Activated B cell treated with CpG ODN at 0.5 μM for 24 hours (primary cell): ENCODE measurements around the gene SRCIN1. TPM values are rescaled to one million over a fixed set of nuclear protein-coding genes. Genes with fewer than 3 reads are reported as not detected.
A peak's percentile ranks its signal among the peaks of the same experiment; 100 is the strongest.

ENCODE experiments used
- ATAC-seq: fragments of 200-7000 bp; cut with Tn5 transposase; one replicate; pipeline ENCODE4 v1.10.0; 2021; ENCODE audit warnings: low read depth, mild to moderate bottlenecking, moderate library complexity
- CTCF ChIA-PET: fragments of 350-600 bp; sonication (Branson Sonifier 250); formaldehyde crosslinking; loops from one replicate; lab custom pipeline; 2021; ENCODE audit warnings: antibody characterized with exemption; lab: Charles Lee
- POLR2A ChIA-PET: fragments of 350-600 bp; sonication (Branson Sonifier 250); formaldehyde crosslinking; loops from one replicate; lab custom pipeline; 2021; ENCODE audit warnings: antibody characterized with exemption; lab: Charles Lee
- DNase-seq: peaks from one replicate; pipeline ENCODE4 v3.0.0; 2022
- H3K27ac Mint-ChIP-seq: one replicate; pipeline ENCODE4 v1.8.0; 2020; ENCODE audit warnings: mixed read lengths
- H3K27me3 Mint-ChIP-seq: one replicate; pipeline ENCODE4 v1.8.0; 2021; ENCODE audit warnings: mixed read lengths
- H3K36me3 Mint-ChIP-seq: one replicate; pipeline ENCODE4 v1.8.0; 2021; ENCODE audit warnings: low read depth, mixed read lengths
- H3K4me1 Mint-ChIP-seq: one replicate; pipeline ENCODE4 v1.8.0; 2021; ENCODE audit warnings: mixed read lengths
- H3K4me3 Mint-ChIP-seq: one replicate; pipeline ENCODE4 v1.8.0; 2020; ENCODE audit warnings: mild to moderate bottlenecking, mixed read lengths
- H3K9me3 Mint-ChIP-seq: one replicate; pipeline ENCODE4 v1.8.0; 2020; ENCODE audit warnings: mixed read lengths
- intact Hi-C: fragments of 100-400 bp; cut with micrococcal nuclease; formaldehyde crosslinking; loops from one replicate; pipeline ENCODE4 v1.15.1; 2024
- total RNA-seq: library from RNA; stranded (reverse); gene quantifications from 2 replicates; pipeline ENCODE4 v1.2.3, GENCODE V29; 2022
- TF ChIP-seq, protein P1 (sequence below): fragments of 200-600 bp; IDR thresholded peaks from one replicate; pipeline ENCODE4 v1.8.0; 2022; ENCODE audit warnings: antibody characterized with exemption, mild to moderate bottlenecking

SRCIN1 gene
- total RNA-seq, 1 donor from 2014 or later = 0.35 TPM

DNA sequence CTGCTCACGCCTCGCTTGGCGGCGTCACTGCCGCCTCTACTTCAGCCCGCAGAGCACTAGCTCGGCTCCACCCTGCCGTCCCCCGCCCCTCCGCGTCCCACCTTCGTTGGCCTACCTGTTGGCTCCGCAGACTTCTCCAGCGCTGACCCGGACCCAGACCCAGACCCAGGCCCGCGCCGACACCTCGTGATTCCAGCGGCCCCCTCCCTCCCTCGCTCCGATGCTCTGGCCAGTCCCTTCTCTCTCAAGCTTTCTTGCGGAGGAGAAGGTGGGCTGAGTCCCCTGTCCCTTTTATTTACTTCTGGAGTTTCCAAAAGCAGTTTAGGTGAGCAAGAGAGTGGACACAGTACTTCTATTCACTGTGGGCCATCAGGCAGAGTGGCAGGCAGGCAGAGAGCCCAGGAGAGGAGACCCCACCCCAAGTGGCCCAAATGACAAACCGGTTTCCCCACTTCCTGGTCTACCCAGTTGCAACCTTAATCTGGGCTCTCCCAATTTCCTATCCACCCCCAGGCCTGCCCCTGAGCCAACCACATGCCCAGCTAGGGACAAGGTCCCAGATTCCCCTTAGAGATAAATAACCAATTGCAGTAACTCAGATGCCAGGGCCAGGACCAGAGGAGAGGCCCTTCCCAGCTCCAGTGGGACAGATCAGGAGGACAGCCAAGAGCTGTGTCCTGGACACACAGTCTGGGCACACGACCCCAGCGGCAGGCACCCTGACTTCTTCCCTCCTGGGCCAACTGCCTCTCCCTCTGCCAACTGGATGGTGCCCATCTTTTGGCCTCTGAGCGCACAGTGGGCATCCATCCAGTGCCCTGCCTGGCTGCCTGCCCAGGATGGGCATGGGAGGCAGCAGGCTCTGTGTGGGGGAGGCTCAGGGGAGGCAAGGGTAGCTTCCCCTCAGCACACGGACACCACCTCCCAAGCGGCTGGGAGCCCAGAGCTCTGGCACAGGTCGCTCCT is 1.2 kb upstream of the SRCIN1 start:
- intact Hi-C loops = loop anchor here (1.0 kb wide), 1 partner anchor 49 kb away; no protein-coding TSS in a partner anchor
- no peak for ATAC-seq
- H3K27me3 Mint-ChIP-seq = peaks cover 59% of the 10 kb centered on the region
- DNase-seq = no peak
- H3K4me3 Mint-ChIP-seq = peak overlapping the region; percentile 66
- peaks cover 3% of the 10 kb centered on the region for H3K9me3 Mint-ChIP-seq
- CTCF ChIA-PET = interaction anchor here (2.2 kb wide), 1 partner anchor 61 kb away, joined by 5 read pairs; no protein-coding TSS in a partner anchor
- H3K27ac Mint-ChIP-seq = no peak overlapping the region
- TF ChIP-seq, protein P1, sequence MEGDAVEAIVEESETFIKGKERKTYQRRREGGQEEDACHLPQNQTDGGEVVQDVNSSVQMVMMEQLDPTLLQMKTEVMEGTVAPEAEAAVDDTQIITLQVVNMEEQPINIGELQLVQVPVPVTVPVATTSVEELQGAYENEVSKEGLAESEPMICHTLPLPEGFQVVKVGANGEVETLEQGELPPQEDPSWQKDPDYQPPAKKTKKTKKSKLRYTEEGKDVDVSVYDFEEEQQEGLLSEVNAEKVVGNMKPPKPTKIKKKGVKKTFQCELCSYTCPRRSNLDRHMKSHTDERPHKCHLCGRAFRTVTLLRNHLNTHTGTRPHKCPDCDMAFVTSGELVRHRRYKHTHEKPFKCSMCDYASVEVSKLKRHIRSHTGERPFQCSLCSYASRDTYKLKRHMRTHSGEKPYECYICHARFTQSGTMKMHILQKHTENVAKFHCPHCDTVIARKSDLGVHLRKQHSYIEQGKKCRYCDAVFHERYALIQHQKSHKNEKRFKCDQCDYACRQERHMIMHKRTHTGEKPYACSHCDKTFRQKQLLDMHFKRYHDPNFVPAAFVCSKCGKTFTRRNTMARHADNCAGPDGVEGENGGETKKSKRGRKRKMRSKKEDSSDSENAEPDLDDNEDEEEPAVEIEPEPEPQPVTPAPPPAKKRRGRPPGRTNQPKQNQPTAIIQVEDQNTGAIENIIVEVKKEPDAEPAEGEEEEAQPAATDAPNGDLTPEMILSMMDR = peak; percentile 20
- H3K36me3 Mint-ChIP-seq = no peaks in the 10 kb centered on the region
- H3K4me1 Mint-ChIP-seq = peaks cover 11% of the 10 kb centered on the region
- POLR2A ChIA-PET = no interaction called here

DNA sequence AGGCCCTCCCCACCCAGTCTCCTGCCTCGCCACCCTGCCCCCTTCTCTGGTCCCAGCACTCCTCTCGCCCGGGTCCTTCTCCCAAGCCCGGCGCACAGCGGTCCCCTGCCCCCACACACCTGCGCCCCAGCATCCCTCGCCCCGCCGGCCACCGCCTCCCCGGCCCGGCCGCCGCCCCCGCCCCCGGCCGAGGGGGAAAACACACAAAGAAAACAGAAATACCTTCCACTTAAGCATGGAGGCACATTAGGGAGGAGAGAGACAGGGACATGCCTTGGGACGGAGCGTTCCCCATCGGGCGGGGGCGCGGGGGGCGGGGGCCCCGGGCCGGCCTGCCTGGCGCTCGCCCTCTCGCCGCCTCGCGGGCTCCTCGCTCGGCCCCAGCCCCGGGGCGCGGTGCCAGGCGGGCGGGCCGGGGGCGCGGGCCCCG is 326 bp downstream of the SRCIN1 start:
- Mint-ChIP-seq H3K9me3 (no peaks in the 10 kb centered on the region), H3K27ac (no peak overlapping the region), H3K27me3 (peaks cover 61% of the 10 kb centered on the region), H3K4me1 (peaks cover 15% of the 10 kb centered on the region), H3K36me3 (no peaks in the 10 kb centered on the region), H3K4me3 (peak overlapping the region; percentile 64)
- TF ChIP-seq, protein P1 = no peak
- DNase-seq = no peak
- no peak for ATAC-seq
- POLR2A ChIA-PET = interaction anchor here (0.6 to 0.7 kb wide), 2 partner anchors 176 to 846 kb away, joined by 3 to 4 read pairs; partner anchors contain the start of gene MED1
- CTCF ChIA-PET = interaction anchor here (0.9 kb wide), 1 partner anchor 48 kb away, joined by 3 read pairs; no protein-coding TSS in a partner anchor
- intact Hi-C loops = no loop called here

DNA sequence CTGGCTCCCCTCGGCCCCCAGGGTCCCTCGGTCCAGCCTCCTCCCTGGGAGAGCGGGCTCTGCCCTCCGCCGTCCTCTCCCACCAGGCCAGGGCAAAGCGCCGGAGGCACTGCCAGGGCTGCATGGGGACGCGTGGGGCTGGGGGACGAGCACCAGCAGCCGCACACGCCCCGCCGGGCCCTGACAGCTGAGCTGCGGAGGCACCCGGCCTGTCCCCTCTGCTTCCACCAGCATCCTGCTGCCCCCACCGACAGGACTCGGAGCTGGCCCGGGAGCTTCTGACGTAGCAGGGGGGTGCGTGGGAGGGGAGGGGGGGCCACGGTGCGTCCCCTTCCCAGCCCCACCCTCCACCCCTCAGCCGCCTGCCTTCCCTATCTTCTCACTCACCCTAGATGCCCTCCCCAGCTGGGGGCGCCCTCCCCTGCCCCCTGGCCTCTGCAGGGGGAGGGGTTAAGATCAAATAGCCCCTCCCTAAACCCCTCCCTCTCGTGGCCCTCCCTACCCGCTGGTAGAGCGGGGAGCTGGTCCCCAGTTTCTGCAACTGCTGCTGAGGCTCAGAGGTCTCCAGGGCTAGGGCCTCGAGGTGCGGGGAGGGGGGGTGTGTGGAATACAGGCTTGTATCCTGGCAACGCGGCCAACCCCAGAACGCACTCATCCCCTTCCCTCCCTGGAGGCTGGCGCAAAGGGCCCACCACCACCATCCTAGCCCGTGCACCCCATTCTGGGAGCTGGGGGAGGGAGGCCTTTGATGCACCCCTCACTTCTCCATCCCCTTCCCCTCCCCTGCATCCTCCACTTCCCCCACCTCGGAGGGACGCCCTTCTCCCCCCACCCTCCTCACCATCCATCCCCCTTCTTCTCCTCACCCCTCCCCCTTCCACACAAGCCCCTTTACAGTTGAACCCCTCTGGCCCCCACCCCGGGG is 1.0 kb downstream of the SRCIN1 start:
- Mint-ChIP-seq H3K36me3 (no peaks in the 10 kb centered on the region), H3K27ac (no peak overlapping the region), H3K4me1 (peaks cover 15% of the 10 kb centered on the region), H3K4me3 (peak overlapping the region; percentile 64), H3K9me3 (no peaks in the 10 kb centered on the region), H3K27me3 (peaks cover 65% of the 10 kb centered on the region)
- no peak for DNase-seq
- intact Hi-C loops = no loop called here
- TF ChIP-seq, protein P1 = no peak
- ATAC-seq = peak; percentile 12
- POLR2A ChIA-PET = interaction anchor here (0.6 kb wide), 2 partner anchors 308 to 673 kb away, joined by 3 to 4 read pairs; no protein-coding TSS in a partner anchor
- CTCF ChIA-PET = interaction anchor here (0.9 to 1.0 kb wide), 2 partner anchors 47 to 63 kb away, joined by 3 to 4 read pairs; no protein-coding TSS in a partner anchor

DNA sequence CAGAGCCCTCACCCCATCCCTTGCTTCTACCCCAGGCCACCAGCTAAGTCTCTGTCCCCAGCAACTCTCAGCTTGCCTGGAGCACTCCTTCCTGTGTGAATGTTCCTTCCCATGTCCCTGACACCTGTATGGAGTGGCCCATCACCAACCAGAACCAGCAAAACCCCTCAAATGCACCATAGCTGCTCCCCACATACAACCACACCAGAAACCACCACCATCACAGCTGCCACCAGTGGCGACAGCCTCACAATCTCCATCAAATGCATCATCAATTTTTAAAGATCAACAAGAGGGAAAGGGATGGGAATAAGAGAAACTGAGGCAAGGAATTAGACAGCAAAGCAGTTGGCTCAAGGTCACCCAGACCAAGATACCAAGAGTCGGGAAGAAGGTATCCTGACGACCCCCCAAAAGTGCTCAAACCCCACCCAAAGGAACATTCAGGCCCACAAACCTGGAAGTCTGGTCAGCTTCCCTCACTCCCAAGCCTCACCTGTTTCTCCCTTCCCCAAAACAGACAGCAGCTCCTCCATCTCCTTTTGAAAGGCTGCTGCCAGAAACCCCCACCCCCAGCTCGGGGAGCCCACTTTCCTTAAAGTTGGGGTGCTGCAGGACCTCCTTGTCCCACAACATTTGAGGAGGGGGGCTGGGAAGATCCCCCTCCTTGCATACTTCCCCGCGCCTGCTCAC is 1.8 kb downstream of the SRCIN1 start:
- intact Hi-C loops = loop anchor here (2.0 kb wide), 1 partner anchor 61 kb away; no protein-coding TSS in a partner anchor
- Mint-ChIP-seq H3K4me1 (peaks cover 15% of the 10 kb centered on the region), H3K9me3 (no peaks in the 10 kb centered on the region), H3K36me3 (no peaks in the 10 kb centered on the region), H3K27ac (no peak overlapping the region), H3K27me3 (peaks cover 68% of the 10 kb centered on the region), H3K4me3 (no peak overlapping the region)
- CTCF ChIA-PET = interaction anchor here (1.0 to 1.1 kb wide), 2 partner anchors 46 to 64 kb away, joined by 3 to 4 read pairs; no protein-coding TSS in a partner anchor
- POLR2A ChIA-PET = interaction anchor here (0.6 kb wide), 1 partner anchor 307 kb away, joined by 3 read pairs; no protein-coding TSS in a partner anchor
- no peak for ATAC-seq
- TF ChIP-seq, protein P1 = no peak
- DNase-seq = no peak
